ENCODE measurements around the gene RPH3AL. TPM values are rescaled to one million over a fixed set of nuclear protein-coding genes. Genes with fewer than 3 reads are reported as not detected.

Gene RPH3AL
- total and polyA plus RNA-seq, 11 donors = 2.8 to 9.4 (median 6.3) TPM

DNA sequence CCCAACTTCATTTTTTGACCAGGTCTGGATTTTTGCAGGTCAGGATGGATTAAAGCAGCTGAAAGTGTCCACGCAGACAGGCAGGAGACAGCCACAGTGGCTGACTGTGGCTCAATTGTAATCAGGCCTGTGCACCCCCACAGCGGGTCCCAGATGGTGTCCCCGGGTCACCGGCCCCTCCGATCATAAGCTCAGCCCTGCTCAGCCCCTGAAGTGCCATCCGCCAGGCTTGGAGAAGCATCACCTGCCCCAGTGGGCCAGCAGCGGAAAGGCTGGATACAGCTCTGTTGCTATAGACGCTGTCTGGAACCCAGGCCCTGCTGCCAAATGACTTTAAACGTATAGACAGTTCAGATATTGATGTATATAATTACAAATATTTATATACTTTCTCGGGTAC lies 60.6 kb downstream of the RPH3AL start:
- Histone ChIP-seq H3K27ac (no peak overlapping the region), H3K9me3 (no peaks in the 10 kb centered on the region), H3K4me1 (peaks cover 0 to 5% (median 0%) of the 10 kb centered on the region in 12 donors), H3K4me3 (no peak overlapping the region), H3K27me3 (peaks cover 0 to 13% (median 0%) of the 10 kb centered on the region in 9 donors), H3K36me3 (no peaks in the 10 kb centered on the region)
- WGBS, 4 donors = 93 to 99% (median 95%) methylated on average over 7 to 10 of the region's 10 CpGs
- peak in 2 of 5 donors; percentile 13 to 15 for DNase-seq
- no peak for ATAC-seq
- intact Hi-C loops (cut with DNase I) = no loop called here
- TF ChIP-seq POLR2A (IDR thresholded peaks at IDR 0.05) (no peak), CTCF (IDR thresholded peaks at IDR 0.05) (no peak)

DNA sequence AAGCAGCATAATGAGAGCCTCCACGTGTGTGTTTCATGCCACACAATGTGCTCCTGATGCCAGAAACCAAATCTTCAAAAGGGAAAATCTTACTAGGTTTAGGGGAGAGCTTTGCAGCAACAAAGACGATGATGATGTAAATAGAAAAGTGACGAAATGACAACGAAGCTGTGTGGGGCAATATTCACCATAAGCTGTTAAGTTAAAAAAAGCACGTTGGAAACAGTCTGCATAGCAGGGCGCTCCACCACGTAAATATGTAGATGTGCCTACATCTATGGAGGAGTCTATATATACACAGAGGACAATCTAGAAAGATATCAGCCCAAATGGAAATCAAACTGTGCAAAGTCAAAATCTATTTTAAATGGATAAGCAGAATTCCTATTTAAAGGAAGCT lies 61.0 kb downstream of the RPH3AL start:
- DNase-seq = peak in 1 of 5 donors; percentile 4
- intact Hi-C loops (cut with DNase I) = no loop called here
- 86 to 89% (median 87%) methylated on average over 7 of the region's 7 CpGs for WGBS, 4 donors
- Histone ChIP-seq H3K9me3 (no peaks in the 10 kb centered on the region), H3K36me3 (no peaks in the 10 kb centered on the region), H3K27me3 (peaks cover 0 to 13% (median 0%) of the 10 kb centered on the region in 9 donors), H3K4me3 (no peak overlapping the region), H3K27ac (no peak overlapping the region), H3K4me1 (peaks cover 0 to 5% (median 0%) of the 10 kb centered on the region in 12 donors)
- ATAC-seq = no peak
- TF ChIP-seq CTCF (IDR thresholded peaks at IDR 0.05) = no peak

DNA sequence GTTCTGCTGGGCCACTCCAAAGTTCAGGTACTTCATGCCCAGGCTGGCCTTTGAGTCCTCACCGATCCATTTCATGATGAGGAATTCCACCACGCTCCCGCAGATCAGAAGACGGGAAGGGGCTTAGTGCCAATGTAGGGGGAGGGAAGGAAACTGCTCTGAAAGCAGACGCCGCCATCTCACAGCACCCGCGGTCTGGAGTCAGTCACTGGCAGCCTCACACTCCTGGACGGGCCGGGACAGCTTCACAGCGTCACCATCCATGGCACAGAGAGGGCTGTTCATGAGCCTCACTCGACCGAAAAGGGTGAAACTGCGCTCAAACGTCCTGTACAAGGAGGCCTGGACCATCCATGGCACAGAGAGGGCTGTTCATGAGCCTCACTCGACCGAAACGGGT lies 62.0 kb downstream of the RPH3AL start:
- H3K4me1 ChIP-seq = peaks cover 0 to 5% (median 0%) of the 10 kb centered on the region in 12 donors
- no peak overlapping the region for H3K27ac ChIP-seq
- H3K4me3 ChIP-seq = no peak overlapping the region
- 88 to 92% (median 90%) methylated on average over 18 of the region's 18 CpGs for WGBS, 4 donors
- no peaks in the 10 kb centered on the region for H3K36me3 ChIP-seq
- TF ChIP-seq POLR2A (IDR thresholded peaks at IDR 0.05) = no peak
- TF ChIP-seq CTCF (IDR thresholded peaks at IDR 0.05) = no peak
- DNase-seq (peak in 1 of 5 donors; percentile 5), ATAC-seq (no peak)
- peaks cover 0 to 13% (median 0%) of the 10 kb centered on the region in 9 donors for H3K27me3 ChIP-seq
- no peaks in the 10 kb centered on the region for H3K9me3 ChIP-seq
- intact Hi-C loops (cut with DNase I) = no loop called here

DNA sequence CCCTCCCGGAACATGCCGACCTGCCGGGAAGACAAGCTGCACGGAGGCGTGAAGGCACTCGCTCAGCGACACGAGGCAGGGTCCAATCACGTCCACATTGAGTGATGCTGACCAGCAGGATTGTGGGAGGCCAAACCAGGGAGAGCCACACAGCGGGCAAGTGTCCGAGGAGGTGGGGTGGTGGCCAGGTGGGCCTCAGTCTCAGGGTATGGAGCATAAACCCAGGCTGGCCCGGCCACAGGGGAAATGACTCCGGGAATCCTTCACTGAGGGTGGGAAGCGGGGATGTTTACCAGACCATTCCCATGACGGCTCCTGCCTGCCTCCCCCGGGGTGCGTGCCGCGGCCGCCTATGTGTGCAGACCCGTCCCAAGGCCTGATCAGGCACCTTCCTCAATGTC lies 62.5 kb downstream of the RPH3AL start:
- TF ChIP-seq POLR2A (IDR thresholded peaks at IDR 0.05) = no peak
- no peak for TF ChIP-seq CTCF (IDR thresholded peaks at IDR 0.05)
- Histone ChIP-seq H3K9me3 (peaks cover 0 to 4% (median 0%) of the 10 kb centered on the region in 12 donors), H3K4me3 (no peak overlapping the region), H3K4me1 (peaks cover 0 to 5% (median 0%) of the 10 kb centered on the region in 12 donors), H3K36me3 (no peaks in the 10 kb centered on the region), H3K27ac (no peak overlapping the region), H3K27me3 (peaks cover 0 to 13% (median 0%) of the 10 kb centered on the region in 9 donors)
- WGBS, 4 donors = 90 to 93% (median 91%) methylated on average over 19 to 21 of the region's 21 CpGs
- peak in 2 of 5 donors; percentile 13 to 32 for DNase-seq
- intact Hi-C loops (cut with DNase I) = no loop called here
- no peak for ATAC-seq
